H1 (cell line): ENCODE results near the gene MICOS13. TPM values are rescaled to one million over a fixed set of nuclear protein-coding genes. Genes with fewer than 3 reads are reported as not detected.

Source experiments
- CTCF ChIA-PET: fragments of 300-600 bp; sonication (Branson Sonifier 250); formaldehyde crosslinking; loops from one replicate; lab custom pipeline; 2021; ENCODE audit not compliant: partially characterized antibody; lab: Charles Lee
- POLR2A ChIA-PET: fragments of 300-600 bp; sonication (Branson Sonifier 250); formaldehyde crosslinking; loops from one replicate; lab custom pipeline; 2021; ENCODE audit warnings: inconsistent platforms; ENCODE audit not compliant: partially characterized antibody; lab: Charles Lee
- DNase-seq, 2 experiments: peaks; one replicate each; pipeline versions ENCODE4 v3.0.0 to v3.0.0-alpha.2; 2010 to 2022; ENCODE audit warnings: low spot score in 2 of 2, low read depth in 1 of 2, mixed read lengths in 1 of 2
- FAIRE-seq: peaks from 2 replicates; lab custom pipeline; 2011; peaks lifted over from hg19 to GRCh38; lab: Jason Lieb, UNC
- H2AFZ ChIP-seq: 2 replicates; pipeline ENCODE4 v1.8.1; 2012; ENCODE audit warnings: low read length, inconsistent platforms
- H2AK5ac ChIP-seq: 2 replicates; pipeline ENCODE4 v1.6.1; 2013; ENCODE audit warnings: low read depth, low read length
- H2BK120ac ChIP-seq: replicated peaks from 2 replicates; pipeline ENCODE3; 2013; ENCODE audit warnings: low read depth, low read length, inconsistent platforms
- H2BK12ac ChIP-seq: 2 replicates; pipeline ENCODE4 v1.6.1; 2013; ENCODE audit warnings: low read depth, low read length
- H2BK15ac ChIP-seq: 2 replicates; pipeline ENCODE4 v1.6.1; 2013; ENCODE audit warnings: low read length
- H2BK20ac ChIP-seq: 2 replicates; pipeline ENCODE4 v1.6.1; 2013; ENCODE audit warnings: low read length
- H2BK5ac ChIP-seq: 2 replicates; pipeline ENCODE4 v1.6.1; 2013; ENCODE audit warnings: low read depth, low read length
- H3K14ac ChIP-seq: 2 replicates; pipeline ENCODE4 v1.6.1; 2013; ENCODE audit warnings: inconsistent platforms; ENCODE audit not compliant: insufficient read length
- H3K18ac ChIP-seq: 2 replicates; pipeline ENCODE4 v1.6.1; 2013; ENCODE audit warnings: low read length; ENCODE audit errors: extremely low read depth
- H3K23ac ChIP-seq: 2 replicates; pipeline ENCODE4 v1.6.1; 2013; ENCODE audit warnings: inconsistent platforms; ENCODE audit not compliant: insufficient read length
- H3K23me2 ChIP-seq: 2 replicates; pipeline ENCODE4 v1.6.1; 2013; ENCODE audit warnings: low read depth, low read length
- H3K27ac ChIP-seq: 2 replicates; pipeline ENCODE4 v1.6.1; 2011; ENCODE audit warnings: low read depth, low read length, inconsistent platforms
- H3K27me3 ChIP-seq, 4 experiments: replicated peaks in 1 of 4; 1 replicate in 1 of 4; 2 replicates in 3 of 4; pipeline versions ENCODE4 v1.6.1 to v1.8.1; 2011 to 2013; ENCODE audit warnings: low read length in 3 of 4, mild to moderate bottlenecking in 3 of 4, inconsistent platforms in 2 of 4, mixed read lengths in 2 of 4, moderate library complexity in 1 of 4; ENCODE audit not compliant: control insufficient read depth in 3 of 4, insufficient read depth in 3 of 4; ENCODE audit errors: extremely low read depth in 1 of 4
- H3K36me3 ChIP-seq, 4 experiments: 2 replicates each; pipeline versions ENCODE4 v1.6.1 to v1.8.1; 2011 to 2013; ENCODE audit warnings: mild to moderate bottlenecking in 4 of 4, low read length in 3 of 4, moderate library complexity in 2 of 4, control low read depth in 1 of 4, inconsistent platforms in 1 of 4; ENCODE audit not compliant: insufficient read depth in 4 of 4, control insufficient read depth in 2 of 4
- H3K4ac ChIP-seq: replicated peaks from 2 replicates; pipeline ENCODE3; 2013; ENCODE audit warnings: low read length, low read depth, mixed read lengths, inconsistent platforms; ENCODE audit not compliant: insufficient read length
- H3K4me1 ChIP-seq, 4 experiments: replicated peaks in 1 of 4; 1 replicate in 1 of 4; 2 replicates in 3 of 4; pipeline versions ENCODE4 v1.6.1 to v1.8.1; 2011 to 2013; ENCODE audit warnings: low read length in 3 of 4, inconsistent platforms in 2 of 4, mixed read lengths in 1 of 4; ENCODE audit not compliant: insufficient read depth in 4 of 4, control insufficient read depth in 3 of 4
- H3K4me2 ChIP-seq, 2 experiments: 2 replicates each; pipeline versions ENCODE4 v1.6.1 to v1.8.1; 2011 to 2013; ENCODE audit warnings: low read depth in 2 of 2, low read length in 2 of 2, control low read depth in 1 of 2, inconsistent platforms in 1 of 2, mild to moderate bottlenecking in 1 of 2; ENCODE audit not compliant: insufficient read depth in 1 of 2
- H3K4me3 ChIP-seq, 4 experiments: fragments of 200-600, 300-600 bp in 1 of 4; sonication (generic), shearing (Covaris generic), sonication (Bioruptor Twin) in 1 of 4; 2 replicates each; pipeline versions ENCODE4 v1.5.1 to v1.8.1; 2011 to 2016; ENCODE audit warnings: low read length in 4 of 4, low read depth in 3 of 4, control low read depth in 2 of 4, inconsistent platforms in 2 of 4, mild to moderate bottlenecking in 2 of 4, mixed read lengths in 1 of 4, moderate library complexity in 1 of 4; ENCODE audit not compliant: insufficient read depth in 2 of 4; ENCODE audit errors: extremely low read depth in 1 of 4
- H3K56ac ChIP-seq: replicated peaks from 2 replicates; pipeline ENCODE3; 2013; ENCODE audit warnings: low read depth, mild to moderate bottlenecking, mixed read lengths, low read length, inconsistent platforms; ENCODE audit not compliant: insufficient read length
- H3K79me1 ChIP-seq: 2 replicates; pipeline ENCODE4 v1.6.1; 2013; ENCODE audit warnings: low read depth, low read length, control low read depth
- H3K79me2 ChIP-seq, 2 experiments: 2 replicates each; pipeline versions ENCODE4 v1.6.1 to v1.8.1; 2012 to 2013; ENCODE audit warnings: low read length in 2 of 2, mild to moderate bottlenecking in 2 of 2, inconsistent platforms in 1 of 2; ENCODE audit not compliant: insufficient read depth in 2 of 2, control insufficient read depth in 1 of 2
- H3K9ac ChIP-seq, 4 experiments: replicated peaks in 1 of 4; 1 replicate in 1 of 4; 2 replicates in 3 of 4; pipeline versions ENCODE4 v1.6.1 to v1.8.1; 2011 to 2013; ENCODE audit warnings: low read depth in 3 of 4, low read length in 3 of 4, control low read depth in 2 of 4, mild to moderate bottlenecking in 2 of 4, moderate library complexity in 2 of 4, inconsistent platforms in 1 of 4; ENCODE audit errors: extremely low read depth in 1 of 4
- H3K9me3 ChIP-seq, 2 experiments: 2 replicates each; pipeline versions ENCODE4 v1.6.1 to v1.8.1; 2012 to 2013; ENCODE audit warnings: mild to moderate bottlenecking in 2 of 2, moderate library complexity in 2 of 2, control low read depth in 1 of 2, inconsistent platforms in 1 of 2, low read depth in 1 of 2, low read length in 1 of 2, mixed read lengths in 1 of 2; ENCODE audit not compliant: insufficient read depth in 2 of 2
- H4K20me1 ChIP-seq, 2 experiments: replicated peaks in 1 of 2; 2 replicates each; pipeline versions ENCODE3 to v1.8.1; 2011 to 2013; ENCODE audit warnings: inconsistent platforms in 2 of 2, low read length in 2 of 2, mild to moderate bottlenecking in 1 of 2; ENCODE audit not compliant: insufficient read depth in 2 of 2, control insufficient read depth in 1 of 2
- H4K5ac ChIP-seq: 2 replicates; pipeline ENCODE4 v1.6.1; 2013; ENCODE audit warnings: low read length, low read depth, mixed read lengths, inconsistent platforms; ENCODE audit not compliant: insufficient read length
- H4K8ac ChIP-seq: 2 replicates; pipeline ENCODE4 v1.8.0; 2013; ENCODE audit warnings: mild to moderate bottlenecking, moderate library complexity, low read length, inconsistent platforms; ENCODE audit not compliant: insufficient read depth; ENCODE audit errors: extremely low read depth
- H4K91ac ChIP-seq: replicated peaks from 2 replicates; pipeline ENCODE3; 2013; ENCODE audit warnings: low read length, mixed read lengths, inconsistent platforms; ENCODE audit not compliant: insufficient read length
- WGBS, 2 experiments: shearing (Covaris generic) in 1 of 2; methylation state at CpG; one replicate each; pipeline versions ENCODE4 v1.1.6 to v1.1.7; 2013 to 2015; ENCODE audit warnings: low lambda C conversion rate in 2 of 2, mixed read lengths in 2 of 2, inconsistent platforms in 1 of 2, low coverage in 1 of 2, missing lambda C conversion rate in 1 of 2; ENCODE audit not compliant: insufficient replicate concordance in 2 of 2, insufficient coverage in 1 of 2, insufficient read length in 1 of 2; ENCODE audit errors: extremely low coverage in 1 of 2, missing lambda C conversion rate in 1 of 2; 5-methylcytosine and 5-hydroxymethylcytosine counted together
- polyA plus RNA-seq, 7 experiments: library from polyadenylated mRNA; depleted of rRNA in 3 of 7; stranded (reverse) in 5 of 7; unstranded in 2 of 7; fragments of >200 nt in 5 of 7; fragments of 200-250 nt in 2 of 7; gene quantifications; 1 replicate in 5 of 7; 2 replicates in 1 of 7; 4 replicates in 1 of 7; pipeline versions ENCODE4 v1.2.1 to v1.2.3, GENCODE V29; 2011 to 2013; ENCODE audit warnings: missing spikeins in 2 of 7, mixed read lengths in 2 of 7
- total RNA-seq: library from RNA; stranded (reverse); fragmentation: NEBNext Ultra II Directional; extraction: Animal tissue kit (Norgen Biotek cat#: 25700); gene quantifications from 2 replicates; pipeline ENCODE4 v1.2.1, GENCODE V29; 2021

Gene MICOS13
- total and polyA plus RNA-seq, 2 of the 8 experiments (the other 6 are each of a cell fraction or from before 2014, with no cell fraction given): 17.3 to 36.1 TPM

DNA sequence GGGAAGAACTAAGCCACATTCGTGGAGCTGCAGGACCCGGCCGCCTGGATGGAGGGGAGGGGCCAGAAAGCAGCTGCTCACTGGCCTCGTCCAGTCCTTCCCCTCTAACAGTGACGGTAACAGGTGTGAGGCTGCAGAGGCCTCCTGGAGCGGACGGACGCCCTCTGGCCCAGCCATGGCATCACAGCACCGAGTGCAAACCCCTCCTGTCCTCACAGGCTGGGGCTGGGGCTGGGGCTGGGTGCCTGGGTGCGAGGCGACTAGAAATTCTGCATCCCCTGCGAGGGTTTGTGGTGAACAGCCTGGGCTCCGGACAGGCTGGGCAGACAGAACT, 3.6 kb downstream of the MICOS13 start:
- CTCF ChIA-PET: interaction anchor here (0.6 to 3.0 kb wide), 2 partner anchors 10 to 12 kb away, joined by 3 to 26 read pairs; partner anchors contain the start of gene RPL36
- no peak for FAIRE-seq

More for the DNA sequence above, 3.6 kb downstream of the MICOS13 start:
- no peak overlapping the region for H3K56ac ChIP-seq
- no peak overlapping the region for H3K27ac ChIP-seq
- H3K79me1 ChIP-seq: peaks cover 3% of the 10 kb centered on the region; the same call in 1 of the 2 replicates
- H3K27me3 ChIP-seq: no peaks in the 10 kb centered on the region
- no peak overlapping the region for H2BK20ac ChIP-seq
- H3K23ac ChIP-seq: no peak overlapping the region
- H4K5ac ChIP-seq: no peak overlapping the region
- H3K4ac ChIP-seq: no peak overlapping the region
- no peak overlapping the region for H3K18ac ChIP-seq
- no peak overlapping the region for H4K91ac ChIP-seq
- H3K9me3 ChIP-seq: no peaks in the 10 kb centered on the region
- no peaks in the 10 kb centered on the region for H3K79me2 ChIP-seq
- no peak overlapping the region for H2AFZ ChIP-seq
- no peak overlapping the region for H3K4me2 ChIP-seq
- no peak for DNase-seq
- H4K8ac ChIP-seq: 0 out of 2 replicates have a peak overlapping the region, but pooled peaks have one; percentile 20
- H3K4me3 ChIP-seq: no peak overlapping the region
- no peak overlapping the region for H2BK15ac ChIP-seq
- 90% methylated on average over 10 of the region's 13 CpGs; no CpG with 5 or more reads in 1 of the 2 experiments for WGBS, 2 experiments
- POLR2A ChIA-PET: interaction anchor here (1.3 to 4.1 kb wide), 4 partner anchors 10 to 54 kb away, joined by 7 to 51 read pairs (median 12); partner anchors contain the start of genes RPL36, SAFB and SAFB2
- peaks cover 0 to 8% of the 10 kb centered on the region in 2 experiments for H4K20me1 ChIP-seq
- no peak overlapping the region for H3K9ac ChIP-seq
- no peak overlapping the region for H2BK5ac ChIP-seq
- no peak overlapping the region for H3K14ac ChIP-seq
- peaks cover 0 to 13% (median 2%) of the 10 kb centered on the region in 4 experiments; a peak in 5 of 7 replicates for H3K4me1 ChIP-seq
- no peak overlapping the region for H2BK12ac ChIP-seq
- no peak overlapping the region for H2AK5ac ChIP-seq
- peaks cover 22% of the 10 kb centered on the region; the same call in 1 of the 2 replicates for H3K23me2 ChIP-seq
- peaks cover 0 to 2% (median 0%) of the 10 kb centered on the region in 4 experiments; a peak in 1 of 8 replicates for H3K36me3 ChIP-seq
- H2BK120ac ChIP-seq: no peak overlapping the region
